Astrocyte of the cerebellum (primary cell): ENCODE measurements around the gene SCAANT1.

Experiments used
- DNase-seq: peaks from one replicate; pipeline ENCODE4 v3.0.0-alpha.2; 2011; ENCODE audit warnings: low read depth
- H3K4me3 ChIP-seq: 2 replicates; pipeline ENCODE4 v1.5.1; 2011; ENCODE audit warnings: mild to moderate bottlenecking, low read depth, low read length, moderate library complexity
- CTCF ChIP-seq: IDR thresholded peaks from 2 replicates; pipeline ENCODE4 v1.5.1; 2012; ENCODE audit warnings: low read length, low read depth, moderate library complexity, mild to moderate bottlenecking; ENCODE audit errors: missing control alignments
- in situ Hi-C: cut with HindIII; loops from 2 replicates; pipeline ENCODE4 v1.10.0; 2017; ENCODE audit warnings: low sequenced_read_pairs

Gene SCAANT1

GRCh38 chr3:63867225-63867624 lies 45.0 kb downstream of the SCAANT1 start:
- in situ Hi-C loops, result no loop called here
- no peak for DNase-seq
- no peak for TF ChIP-seq CTCF
- no peak overlapping the region for H3K4me3 ChIP-seq

- no peak for TF ChIP-seq CTCF
- H3K4me3 ChIP-seq, result peak overlapping the region; percentile 76
- in situ Hi-C loops, result no loop called here
- DNase-seq, result no peak
These were observed 47.2 kb downstream of the SCAANT1 start for GRCh38 chr3:63864965-63865327.

- in situ Hi-C loops, result no loop called here
- no peak for DNase-seq
- no peak for TF ChIP-seq CTCF
- H3K4me3 ChIP-seq, result peak overlapping the region; percentile 76
These were observed 47.9 kb downstream of the SCAANT1 start for GRCh38 chr3:63864008-63864964.

GRCh38 chr3:63863150-63864007 lies 48.8 kb downstream of the SCAANT1 start, which contains the start of the genes ATXN7 and THOC7:
ATXN7 (plus strand) TSS chr3:63863867; CDS start chr3:63912599, 48,732 bp downstream.
THOC7 (minus strand) TSS chr3:63863805; CDS start chr3:63863790, 15 bp downstream.
- DNase-seq, result no peak
- no peak for TF ChIP-seq CTCF
- in situ Hi-C loops, result no loop called here
- H3K4me3 ChIP-seq, result peak within 1 kb of the TSS; percentile 86

GRCh38 chr3:63862804-63863149 lies 49.4 kb downstream of the SCAANT1 start:
- in situ Hi-C loops, result no loop called here
- no peak for DNase-seq
- TF ChIP-seq CTCF, result no peak
- peak overlapping the region; percentile 86 for H3K4me3 ChIP-seq
